GM12873 (cell line): ENCODE data around the gene FAM76A.

Experiments
- TF ChIP-seq, protein P1 (sequence below): IDR thresholded peaks from 2 replicates; pipeline ENCODE4 v1.5.1; 2012; ENCODE audit warnings: low read depth, mild to moderate bottlenecking, moderate library complexity, low read length, control low read depth; ENCODE audit not compliant: insufficient read depth; ENCODE audit errors: missing control alignments

The FAM76A gene

GRCh38 chr1:27778056-27778455 is 52.3 kb downstream of the FAM76A start:
- TF ChIP-seq, protein P1, sequence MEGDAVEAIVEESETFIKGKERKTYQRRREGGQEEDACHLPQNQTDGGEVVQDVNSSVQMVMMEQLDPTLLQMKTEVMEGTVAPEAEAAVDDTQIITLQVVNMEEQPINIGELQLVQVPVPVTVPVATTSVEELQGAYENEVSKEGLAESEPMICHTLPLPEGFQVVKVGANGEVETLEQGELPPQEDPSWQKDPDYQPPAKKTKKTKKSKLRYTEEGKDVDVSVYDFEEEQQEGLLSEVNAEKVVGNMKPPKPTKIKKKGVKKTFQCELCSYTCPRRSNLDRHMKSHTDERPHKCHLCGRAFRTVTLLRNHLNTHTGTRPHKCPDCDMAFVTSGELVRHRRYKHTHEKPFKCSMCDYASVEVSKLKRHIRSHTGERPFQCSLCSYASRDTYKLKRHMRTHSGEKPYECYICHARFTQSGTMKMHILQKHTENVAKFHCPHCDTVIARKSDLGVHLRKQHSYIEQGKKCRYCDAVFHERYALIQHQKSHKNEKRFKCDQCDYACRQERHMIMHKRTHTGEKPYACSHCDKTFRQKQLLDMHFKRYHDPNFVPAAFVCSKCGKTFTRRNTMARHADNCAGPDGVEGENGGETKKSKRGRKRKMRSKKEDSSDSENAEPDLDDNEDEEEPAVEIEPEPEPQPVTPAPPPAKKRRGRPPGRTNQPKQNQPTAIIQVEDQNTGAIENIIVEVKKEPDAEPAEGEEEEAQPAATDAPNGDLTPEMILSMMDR, result no peak

- TF ChIP-seq, protein P1, result no peak
Observed at GRCh38 chr1:27779122-27779521, 53.4 kb downstream of the FAM76A start.

GRCh38 chr1:27782950-27783349 is 57.2 kb downstream of the FAM76A start:
- TF ChIP-seq, protein P1, result no peak

DNA sequence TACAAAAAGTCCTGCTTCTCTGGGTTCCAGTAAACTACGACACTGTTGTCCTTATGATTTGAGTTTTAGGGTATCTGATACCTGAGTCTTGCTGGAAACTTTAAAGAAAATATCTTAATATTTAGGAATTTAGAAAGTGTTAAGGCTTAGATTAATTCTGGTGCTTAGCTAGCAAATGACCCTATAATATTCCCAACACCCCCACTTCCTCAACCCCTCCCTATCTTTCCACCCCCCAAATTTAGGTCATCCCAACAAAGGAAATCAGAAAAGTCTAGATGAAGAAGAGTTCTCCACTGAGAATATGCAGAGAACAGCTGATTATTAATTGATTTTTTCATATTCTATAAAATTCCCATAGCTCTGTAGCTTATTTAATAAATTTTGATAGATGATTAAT is 58.9 kb downstream of the FAM76A start:
- TF ChIP-seq, protein P1, result no peak

GRCh38 chr1:27785781-27786455 is 60.2 kb downstream of the FAM76A start:
- TF ChIP-seq, protein P1, result no peak

DNA sequence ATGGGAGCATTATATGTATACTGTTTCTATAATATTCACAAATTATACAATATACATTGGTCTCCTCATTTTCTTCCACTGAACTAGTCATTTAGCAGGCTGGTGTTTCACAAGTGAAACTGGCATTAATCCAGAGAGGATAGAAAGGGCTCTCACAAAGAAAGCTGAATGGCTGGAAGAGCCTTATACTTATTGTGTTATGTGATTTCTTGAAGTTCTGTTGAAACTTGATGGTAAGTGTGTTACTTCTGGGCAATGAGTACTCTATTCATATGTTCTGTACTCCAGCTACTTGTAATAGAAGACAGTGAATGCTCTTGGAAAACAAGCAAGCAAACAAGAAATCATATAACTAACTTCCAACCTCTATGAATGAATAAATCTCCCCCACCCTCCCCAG is 62.1 kb downstream of the FAM76A start:
- TF ChIP-seq, protein P1, result no peak

DNA sequence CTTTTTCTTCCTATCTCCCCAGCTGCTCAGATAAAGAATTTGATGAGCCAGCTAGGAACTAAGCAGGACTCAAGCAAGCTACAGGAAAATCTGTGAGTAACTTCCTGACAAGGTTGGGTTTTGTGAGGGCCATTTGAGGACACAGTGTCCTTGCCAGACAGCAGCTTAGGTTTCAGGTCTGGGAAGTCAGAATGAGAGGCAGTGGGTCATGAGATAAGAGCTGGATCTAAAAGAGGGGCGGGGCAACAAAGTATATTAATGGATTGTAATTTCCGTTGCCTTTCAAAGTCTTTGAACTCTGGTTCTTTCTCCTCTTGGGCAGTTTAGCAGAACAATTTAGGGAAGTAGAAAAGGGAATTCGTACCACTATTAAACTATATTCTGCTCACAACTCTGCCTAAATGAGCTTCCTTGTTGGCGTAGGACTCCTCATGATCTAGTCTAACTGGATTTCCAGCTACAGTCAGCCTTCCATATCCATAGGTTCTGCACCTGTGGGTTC is 63.8 kb downstream of the FAM76A start:
- TF ChIP-seq, protein P1, result no peak

DNA sequence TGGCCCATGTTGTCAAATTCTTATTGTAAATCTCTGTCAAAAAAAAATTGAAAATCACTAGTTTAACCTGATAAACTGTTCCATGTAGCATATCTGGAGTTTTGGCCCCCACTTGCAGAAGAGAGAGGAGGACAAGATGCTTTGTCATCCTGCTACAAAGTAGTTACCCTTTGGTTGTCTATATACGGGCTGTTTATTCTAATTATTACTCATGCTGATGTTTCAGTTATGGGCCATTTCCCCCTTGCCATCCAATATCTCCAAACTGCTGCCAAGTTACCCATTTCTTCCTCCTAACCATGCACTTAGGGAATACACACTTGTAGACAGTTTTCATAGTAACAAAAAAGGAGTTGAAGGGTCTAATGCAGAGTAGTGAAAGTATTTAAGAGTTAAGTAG is 69.8 kb downstream of the FAM76A start:
- TF ChIP-seq, protein P1, result no peak
